Activated CD8-positive, alpha-beta T cell treated with anti-CD3 and anti-CD28 coated beads, Interleukin-2, amount 10 ng/mL, durations not matched to agents 7 days and 5 days (primary cell): ENCODE measurements around the gene CGB2. TPM values are rescaled to one million over a fixed set of nuclear protein-coding genes. Genes with fewer than 3 reads are reported as not detected.
"Not testable (repeated sequence)": the region's sequence is repeated elsewhere in the genome, so short reads cannot be mapped to it uniquely, and the experiment has no call there.

Experiments used
- ATAC-seq: fragments of 150-1000 bp; cut with Tn5 transposase; one replicate; pipeline ENCODE4 v1.10.0; 2021; ENCODE audit warnings: moderate library complexity
- CTCF ChIA-PET: fragments of 350-600 bp; sonication (Branson Sonifier 250); formaldehyde crosslinking; loops from one replicate; lab custom pipeline; 2021; ENCODE audit warnings: antibody characterized with exemption; lab: Charles Lee
- POLR2A ChIA-PET: fragments of 350-600 bp; sonication (Branson Sonifier 250); formaldehyde crosslinking; loops from one replicate; lab custom pipeline; 2021; ENCODE audit warnings: antibody characterized with exemption; lab: Charles Lee
- DNase-seq: peaks from one replicate; pipeline ENCODE4 v3.0.0-alpha.2; 2020
- H3K27ac Mint-ChIP-seq: one replicate; pipeline ENCODE4 v1.8.0; 2021; ENCODE audit warnings: mild to moderate bottlenecking, mixed read lengths
- H3K27me3 Mint-ChIP-seq: one replicate; pipeline ENCODE4 v1.8.0; 2021; ENCODE audit warnings: low read depth, mixed read lengths
- H3K36me3 Mint-ChIP-seq: one replicate; pipeline ENCODE4 v1.8.0; 2021; ENCODE audit warnings: low read depth, mixed read lengths
- H3K4me1 Mint-ChIP-seq: one replicate; pipeline ENCODE4 v1.8.0; 2021; ENCODE audit warnings: low read depth, mixed read lengths
- H3K4me3 Mint-ChIP-seq: one replicate; pipeline ENCODE4 v1.8.0; 2021; ENCODE audit warnings: mild to moderate bottlenecking, mixed read lengths
- H3K9me3 Mint-ChIP-seq: one replicate; pipeline ENCODE4 v1.8.0; 2022; ENCODE audit warnings: mixed read lengths; ENCODE audit not compliant: insufficient read depth
- total RNA-seq, 2 experiments: library from RNA; stranded (reverse); gene quantifications; one replicate each; pipeline ENCODE4 v1.2.3, GENCODE V29; 2021

The CGB2 gene
- total RNA-seq, 2 experiments from 2014 or later = not detected

- CTCF ChIA-PET = no interaction called here
- H3K4me1 Mint-ChIP-seq = no peaks in the 10 kb centered on the region
Measured at GRCh38 chr19:49011194-49011593, 20.5 kb upstream of the CGB2 start.

GRCh38 chr19:49014123-49014869 is 17.4 kb upstream of the CGB2 start:
- peaks cover 6% of the 10 kb centered on the region for H3K27me3 Mint-ChIP-seq
- no peak for DNase-seq
- ChIA-PET CTCF (interaction anchor here (1.5 to 1.7 kb wide), 2 partner anchors 15 to 21 kb away, joined by 6 to 9 read pairs; partner anchors contain the start of genes GYS1 and RUVBL2), POLR2A (no interaction called here)
- no peak for ATAC-seq
- peaks cover 26% of the 10 kb centered on the region for H3K36me3 Mint-ChIP-seq
- peaks cover 19% of the 10 kb centered on the region for H3K4me1 Mint-ChIP-seq
- no peak overlapping the region for H3K4me3 Mint-ChIP-seq
- no peak overlapping the region for H3K27ac Mint-ChIP-seq
- H3K9me3 Mint-ChIP-seq = no peaks in the 10 kb centered on the region

More at GRCh38 chr19:49011194-49011593, 20.5 kb upstream of the CGB2 start:
- Mint-ChIP-seq H3K27ac (no peak overlapping the region), H3K27me3 (no peaks in the 10 kb centered on the region), H3K9me3 (no peaks in the 10 kb centered on the region), H3K36me3 (peaks cover 35% of the 10 kb centered on the region), H3K4me3 (no peak overlapping the region)
- DNase-seq (no peak), ATAC-seq (no peak)
- POLR2A ChIA-PET = no interaction called here

- H3K9me3 Mint-ChIP-seq = no peaks in the 10 kb centered on the region
- DNase-seq (no peak), ATAC-seq (no peak)
- H3K27me3 Mint-ChIP-seq = peaks cover 7% of the 10 kb centered on the region
- no peak overlapping the region for H3K27ac Mint-ChIP-seq
- CTCF ChIA-PET = interaction anchor here (1.5 to 1.7 kb wide), 2 partner anchors 15 to 21 kb away, joined by 6 to 9 read pairs; partner anchors contain the start of genes GYS1 and RUVBL2
- H3K4me3 Mint-ChIP-seq = no peak overlapping the region
- POLR2A ChIA-PET = no interaction called here
- peaks cover 23% of the 10 kb centered on the region for H3K36me3 Mint-ChIP-seq
- peaks cover 23% of the 10 kb centered on the region for H3K4me1 Mint-ChIP-seq
Measured at GRCh38 chr19:49014870-49015255, 16.8 kb upstream of the CGB2 start.

- Mint-ChIP-seq H3K36me3 (peaks cover 20% of the 10 kb centered on the region), H3K27me3 (peaks cover 8% of the 10 kb centered on the region), H3K4me1 (peaks cover 35% of the 10 kb centered on the region), H3K9me3 (no peaks in the 10 kb centered on the region), H3K27ac (no peak overlapping the region), H3K4me3 (no peak overlapping the region)
- DNase-seq (no peak), ATAC-seq (no peak)
- ChIA-PET CTCF (interaction anchor here (0.8 to 4.3 kb wide), 2 partner anchors 17 to 23 kb away, joined by 3 to 26 read pairs; partner anchors contain the start of genes GYS1 and RUVBL2), POLR2A (no interaction called here)
Measured at GRCh38 chr19:49016067-49016839, 15.4 kb upstream of the CGB2 start.

GRCh38 chr19:49017041-49017665 is 14.5 kb upstream of the CGB2 start, which contains the start of gene LHB:
Gene LHB, minus strand, starts transcription at chr19:49017091. Its CDS starts 10 bp downstream, at chr19:49017081.
- Mint-ChIP-seq H3K4me3 (peak within 1 kb of the TSS; percentile 72), H3K9me3 (no peaks in the 10 kb centered on the region), H3K4me1 (peaks cover 39% of the 10 kb centered on the region), H3K27me3 (peaks cover 11% of the 10 kb centered on the region), H3K36me3 (peaks cover 20% of the 10 kb centered on the region), H3K27ac (no peak within 1 kb of the TSS)
- ATAC-seq (no peak), DNase-seq (no peak)
- ChIA-PET CTCF (interaction anchor here (1.3 to 5.8 kb wide), 3 partner anchors 18 to 38 kb away, joined by 4 to 32 read pairs (median 26); partner anchors contain the start of genes GYS1 and RUVBL2), POLR2A (interaction anchor here (1.3 kb wide), 1 partner anchor 23 kb away, joined by 3 read pairs; no protein-coding TSS in a partner anchor)

GRCh38 chr19:49017666-49018351 is 13.9 kb upstream of the CGB2 start:
- no peak overlapping the region for H3K27ac Mint-ChIP-seq
- H3K27me3 Mint-ChIP-seq = peaks cover 11% of the 10 kb centered on the region
- H3K9me3 Mint-ChIP-seq = no peaks in the 10 kb centered on the region
- H3K4me1 Mint-ChIP-seq = peaks cover 39% of the 10 kb centered on the region
- peak; percentile 73 for DNase-seq
- ATAC-seq = peak; percentile 81
- peak overlapping the region; percentile 72 for H3K4me3 Mint-ChIP-seq
- ChIA-PET POLR2A (interaction anchor here (0.7 to 1.3 kb wide), 2 partner anchors 24 to 80 kb away, joined by 3 read pairs; no protein-coding TSS in a partner anchor), CTCF (interaction anchor here (1.0 to 5.8 kb wide), 5 partner anchors 14 to 80 kb away, joined by 3 to 32 read pairs (median 8); partner anchors contain the start of genes GYS1 and RUVBL2)
- H3K36me3 Mint-ChIP-seq = peaks cover 16% of the 10 kb centered on the region

GRCh38 chr19:49018388-49019241 is 13.1 kb upstream of the CGB2 start:
- peak overlapping the region; percentile 30 for H3K27ac Mint-ChIP-seq
- peak; percentile 25 for ATAC-seq
- POLR2A ChIA-PET = interaction anchor here (1.1 to 1.3 kb wide), 2 partner anchors 25 to 79 kb away, joined by 3 read pairs; no protein-coding TSS in a partner anchor

GRCh38 chr19:49019242-49019932 is 12.3 kb upstream of the CGB2 start:
- peak overlapping the region; percentile 30 for H3K27ac Mint-ChIP-seq
- POLR2A ChIA-PET = interaction anchor here (1.1 kb wide), 1 partner anchor 79 kb away, joined by 3 read pairs; no protein-coding TSS in a partner anchor
- peak; percentile 32 for ATAC-seq

More at GRCh38 chr19:49018388-49019241, 13.1 kb upstream of the CGB2 start:
- DNase-seq = peak; percentile 48
- H3K4me3 Mint-ChIP-seq = peak overlapping the region; percentile 72
- CTCF ChIA-PET = interaction anchor here (1.0 to 5.8 kb wide), 5 partner anchors 15 to 79 kb away, joined by 3 to 32 read pairs (median 8); partner anchors contain the start of genes GYS1 and RUVBL2
- H3K4me1 Mint-ChIP-seq = peaks cover 39% of the 10 kb centered on the region
- H3K9me3 Mint-ChIP-seq = not testable (repeated sequence)
- H3K36me3 Mint-ChIP-seq = peaks cover 14% of the 10 kb centered on the region
- peaks cover 11% of the 10 kb centered on the region for H3K27me3 Mint-ChIP-seq

GRCh38 chr19:49020342-49020741 is 11.3 kb upstream of the CGB2 start:
- Mint-ChIP-seq H3K27me3 (peaks cover 11% of the 10 kb centered on the region), H3K9me3 (no peaks in the 10 kb centered on the region), H3K27ac (no peak overlapping the region), H3K4me1 (peaks cover 39% of the 10 kb centered on the region), H3K4me3 (no peak overlapping the region), H3K36me3 (peaks cover 7% of the 10 kb centered on the region)
- ChIA-PET POLR2A (no interaction called here), CTCF (interaction anchor here (0.6 to 5.8 kb wide), 3 partner anchors 22 to 36 kb away, joined by 3 to 32 read pairs (median 26); partner anchors contain the start of genes GYS1 and RUVBL2)
- ATAC-seq (no peak), DNase-seq (no peak)

More at GRCh38 chr19:49019242-49019932, 12.3 kb upstream of the CGB2 start:
- Mint-ChIP-seq H3K4me3 (peak overlapping the region; percentile 72), H3K36me3 (peaks cover 7% of the 10 kb centered on the region), H3K27me3 (peaks cover 11% of the 10 kb centered on the region), H3K9me3 (no peaks in the 10 kb centered on the region), H3K4me1 (peaks cover 39% of the 10 kb centered on the region)
- CTCF ChIA-PET = interaction anchor here (1.7 to 5.8 kb wide), 3 partner anchors 21 to 78 kb away, joined by 8 to 32 read pairs (median 26); partner anchors contain the start of genes GYS1 and RUVBL2
- peak; percentile 64 for DNase-seq
